GOT3 (cell line): ENCODE measurements around the gene DEPDC7.
"Not testable (repeated sequence)": the region's sequence is repeated elsewhere in the genome, so short reads cannot be mapped to it uniquely, and the experiment has no call there.

ENCODE experiments used
- DNase-seq: peaks from one replicate; lab custom pipeline; 2025; ENCODE audit warnings: mixed read lengths; lab: John Stamatoyannopoulos, UW

The DEPDC7 gene

GRCh38 chr11:33015621-33016551 lies at the start of gene DEPDC7:
Gene DEPDC7 (plus strand): TSS chr11:33015878. CDS start chr11:33015956, 78 bp downstream.
- peak; percentile 72 for DNase-seq

GRCh38 chr11:32968541-32968940 lies 47.1 kb upstream of the DEPDC7 start:
- no peak for DNase-seq

GRCh38 chr11:32972233-32972632 lies 43.4 kb upstream of the DEPDC7 start:
- DNase-seq = not testable (repeated sequence)

DNA sequence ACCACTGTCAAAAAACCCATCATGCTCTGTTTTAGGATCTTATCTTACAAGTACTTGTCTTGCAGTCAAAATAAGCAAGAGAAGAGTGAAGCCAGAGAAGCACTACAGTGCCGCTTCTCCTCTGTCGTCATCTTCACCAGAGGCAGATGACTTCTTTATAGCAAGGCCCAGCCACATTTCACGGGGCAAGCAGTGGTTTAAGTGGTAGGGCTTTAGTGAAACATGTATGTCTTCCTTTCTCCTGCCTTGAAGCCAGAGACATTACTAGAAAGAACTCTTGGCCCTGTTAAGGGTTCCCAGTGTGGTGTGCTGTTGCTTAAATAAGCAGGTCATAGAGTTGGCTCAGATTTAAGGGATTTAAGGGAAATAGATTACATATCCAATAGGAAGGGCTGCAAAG lies 42.9 kb upstream of the DEPDC7 start:
- no peak for DNase-seq

GRCh38 chr11:32982626-32983025 lies 33.1 kb upstream of the DEPDC7 start:
- DNase-seq = no peak

DNA sequence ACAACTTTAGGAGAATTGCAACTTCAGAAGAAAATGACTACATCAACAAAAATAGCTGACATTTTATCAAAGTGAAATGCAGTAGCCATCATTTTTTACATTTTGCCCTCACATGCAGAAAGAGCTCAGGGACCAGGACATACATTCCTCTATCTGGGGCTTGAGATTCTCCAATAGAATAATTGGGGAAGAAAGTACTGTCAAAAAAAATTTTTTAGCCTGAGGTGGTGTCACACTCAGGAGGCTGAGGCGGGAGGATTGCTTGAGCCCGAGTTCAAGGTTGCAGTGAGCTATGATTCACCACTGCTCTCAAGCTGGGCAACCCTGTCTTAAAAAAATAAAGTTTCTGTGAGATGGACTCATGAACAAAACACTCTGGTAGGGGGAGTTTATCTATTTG lies 32.2 kb upstream of the DEPDC7 start:
- no peak for DNase-seq

DNA sequence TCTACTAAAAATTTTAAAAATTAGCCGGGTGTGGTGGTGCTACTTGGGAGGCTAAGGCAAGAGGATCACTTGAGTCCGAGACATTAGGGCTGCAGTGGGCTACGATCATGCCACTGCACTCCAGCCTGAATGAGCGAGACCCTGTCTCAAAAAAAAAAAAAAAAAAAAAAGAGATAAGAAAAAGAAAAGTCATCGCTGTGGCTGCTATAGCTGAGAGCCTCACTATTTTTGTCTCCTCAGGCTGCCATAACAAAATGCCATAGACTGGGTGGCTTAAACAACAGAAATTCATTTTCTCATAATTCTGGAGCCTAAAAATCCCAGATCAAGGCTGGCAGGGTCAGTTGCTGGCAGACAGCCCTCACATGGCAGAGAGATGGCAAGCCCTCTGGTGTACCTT lies 30.1 kb upstream of the DEPDC7 start:
- no peak for DNase-seq

DNA sequence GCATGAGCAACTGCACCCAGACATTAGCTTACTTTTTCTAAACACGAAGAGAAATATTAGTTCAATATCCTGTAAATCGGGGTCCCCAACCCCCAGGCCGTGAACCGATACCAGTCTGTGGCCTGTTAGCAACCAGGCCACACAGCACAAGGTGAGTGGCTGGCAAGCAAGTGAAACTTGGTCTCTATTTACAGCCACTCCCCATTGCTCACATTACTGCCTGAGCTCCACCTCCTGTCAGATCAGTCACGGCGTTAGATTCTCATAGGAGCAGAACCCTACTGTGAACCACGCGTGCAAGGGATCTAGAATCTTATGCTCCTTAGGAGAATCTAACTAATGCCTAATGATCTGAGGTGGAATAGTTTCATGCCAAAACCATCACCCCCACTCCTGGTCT lies 27.8 kb upstream of the DEPDC7 start:
- DNase-seq = no peak

DNA sequence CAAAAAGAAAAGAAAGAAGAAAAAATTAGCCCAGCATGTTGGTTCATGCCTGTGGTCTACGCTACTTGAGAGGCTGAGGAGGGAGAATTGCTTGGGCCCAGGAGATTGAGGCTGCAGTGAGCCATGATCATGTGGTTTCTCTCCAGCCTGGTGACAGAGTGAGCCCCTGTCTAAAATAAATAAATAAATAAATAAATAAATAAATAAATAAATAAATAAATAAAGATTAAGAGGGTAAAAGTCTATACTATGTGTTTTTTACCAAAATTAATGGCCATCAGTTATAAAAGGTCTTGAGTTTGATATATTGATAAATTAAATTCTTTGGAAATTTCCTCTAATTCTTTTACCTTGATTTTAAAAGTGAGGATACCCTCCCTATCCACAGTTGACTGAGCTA lies 25.2 kb upstream of the DEPDC7 start:
- no peak for DNase-seq

GRCh38 chr11:32991427-32991826 lies 24.3 kb upstream of the DEPDC7 start:
- no peak for DNase-seq

DNA sequence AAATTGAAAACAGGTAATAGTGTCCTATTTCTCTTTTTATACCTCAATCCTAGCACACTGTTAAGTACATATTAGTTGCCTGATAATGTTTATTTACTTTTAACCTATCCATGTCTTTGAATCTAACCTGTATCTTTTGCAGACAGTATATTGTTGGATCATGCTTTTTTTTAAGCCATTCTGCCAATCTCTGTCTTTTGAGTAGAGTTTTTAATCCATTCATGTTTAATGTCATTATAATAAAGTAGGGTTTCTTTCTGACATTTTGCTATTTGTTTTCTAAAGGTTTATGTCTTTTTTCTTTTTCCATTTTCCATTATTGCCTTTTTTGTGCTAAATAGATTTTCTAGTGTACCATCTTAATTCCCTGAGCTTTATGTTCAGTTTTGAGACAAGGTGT lies 23.8 kb upstream of the DEPDC7 start:
- DNase-seq = no peak

DNA sequence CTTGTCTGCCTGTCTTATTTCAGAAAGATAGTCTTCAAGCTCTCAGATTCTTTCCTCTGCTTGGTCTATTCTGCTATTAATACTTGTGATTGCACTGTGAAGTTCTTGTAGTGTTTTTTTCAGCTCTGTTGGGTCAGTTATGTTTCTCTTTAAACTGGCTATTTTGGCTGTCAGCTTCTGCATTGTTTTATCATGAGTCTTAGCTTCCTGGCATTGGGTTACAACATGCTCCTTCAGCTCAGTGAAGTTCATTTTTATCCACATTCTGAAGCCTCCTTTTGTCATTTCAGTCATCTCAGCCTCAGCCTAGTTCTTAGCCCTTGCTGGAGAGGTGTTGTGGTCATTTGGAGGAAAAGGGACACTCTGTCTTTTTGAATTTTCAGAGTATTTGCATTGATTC lies 15.5 kb upstream of the DEPDC7 start:
- DNase-seq = no peak

- DNase-seq = no peak
Measured at GRCh38 chr11:33001281-33001680, 14.4 kb upstream of the DEPDC7 start.

GRCh38 chr11:33001751-33002542 lies 13.7 kb upstream of the DEPDC7 start:
- no peak for DNase-seq

DNA sequence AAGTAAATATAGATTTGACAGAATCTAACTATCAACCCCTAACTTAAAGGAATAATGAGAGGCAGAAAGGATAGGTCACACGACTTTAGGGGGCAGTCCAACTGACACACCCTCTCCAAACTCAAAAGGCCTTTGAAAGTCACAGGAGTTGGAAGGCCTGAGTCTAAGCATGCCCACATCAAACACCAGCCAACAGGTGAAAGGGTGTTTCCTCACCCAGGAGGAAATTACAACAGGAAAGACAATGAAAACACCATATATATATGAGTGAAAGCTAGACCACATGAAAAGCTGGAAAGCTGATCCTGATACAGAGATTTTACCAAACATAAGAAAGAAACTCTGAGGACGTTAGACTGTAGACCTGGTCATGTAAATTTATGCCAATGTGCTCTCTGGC lies 10.5 kb upstream of the DEPDC7 start:
- DNase-seq = no peak

DNA sequence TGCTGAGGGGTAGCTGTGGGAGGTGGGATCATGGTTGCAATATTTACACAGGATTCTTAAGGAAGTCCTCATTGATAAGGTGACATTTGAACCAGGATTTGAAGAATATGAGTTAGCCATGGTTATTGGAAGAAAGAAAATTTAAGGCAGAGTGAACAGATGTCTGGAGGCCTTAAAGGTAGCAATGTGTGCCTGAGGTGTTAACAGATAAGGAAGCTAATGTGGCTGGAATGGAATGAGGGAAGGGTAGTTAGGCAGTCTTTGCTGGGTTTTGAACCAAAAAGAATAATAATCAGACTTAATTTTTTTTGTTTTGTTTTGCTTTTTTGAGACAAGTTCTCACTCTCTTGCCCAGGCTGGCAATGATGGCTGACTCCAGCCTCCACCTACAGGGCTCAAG lies 9.7 kb upstream of the DEPDC7 start:
- DNase-seq = no peak

- no peak for DNase-seq
Measured at GRCh38 chr11:33013755-33014154, 1.9 kb upstream of the DEPDC7 start.

- no peak for DNase-seq
Measured at GRCh38 chr11:33016654-33017053, 976 bp downstream of the DEPDC7 start.

GRCh38 chr11:33017478-33017877 lies 1.8 kb downstream of the DEPDC7 start:
- no peak for DNase-seq

GRCh38 chr11:33017965-33018364 lies 2.3 kb downstream of the DEPDC7 start:
- DNase-seq = no peak

GRCh38 chr11:33018840-33019239 lies 3.2 kb downstream of the DEPDC7 start:
- no peak for DNase-seq

GRCh38 chr11:33021501-33021900 lies 5.8 kb downstream of the DEPDC7 start:
- no peak for DNase-seq

- no peak for DNase-seq
Measured at GRCh38 chr11:33021937-33022336, 6.3 kb downstream of the DEPDC7 start.
